ENCODE results near the gene RET. TPM values are rescaled to one million over a fixed set of nuclear protein-coding genes. Genes with fewer than 3 reads are reported as not detected.

Gene RET
- total RNA-seq, 3 donors from 2014 or later = 0.66 to 1.8 (median 0.96) TPM

DNA sequence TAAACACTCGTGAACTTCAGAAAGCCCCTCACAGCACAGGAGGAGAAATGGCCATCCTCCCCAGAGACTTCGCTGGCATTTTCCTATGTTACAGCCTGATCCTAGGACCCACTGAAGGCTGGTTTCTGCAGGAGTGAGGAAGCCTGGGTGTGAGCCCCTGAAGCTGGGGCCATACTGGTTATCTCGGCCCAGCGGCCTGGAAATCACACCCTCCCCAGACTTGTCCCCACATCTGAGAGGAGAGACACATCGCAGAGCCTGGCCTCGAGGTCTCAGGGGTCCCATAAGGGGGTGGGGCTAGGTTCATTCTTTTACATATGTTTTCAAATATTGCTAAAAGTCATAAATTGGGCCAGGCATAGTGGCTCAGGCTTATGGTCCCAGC, 17.5 kb upstream of the RET start:
- intact Hi-C loops (cut with DNase I; ENCODE audit: low total_unique reads) = no loop called here
- H3K27me3 ChIP-seq = peaks cover 0 to 9% of the 10 kb centered on the region in 2 donors
- TF ChIP-seq, protein P1, sequence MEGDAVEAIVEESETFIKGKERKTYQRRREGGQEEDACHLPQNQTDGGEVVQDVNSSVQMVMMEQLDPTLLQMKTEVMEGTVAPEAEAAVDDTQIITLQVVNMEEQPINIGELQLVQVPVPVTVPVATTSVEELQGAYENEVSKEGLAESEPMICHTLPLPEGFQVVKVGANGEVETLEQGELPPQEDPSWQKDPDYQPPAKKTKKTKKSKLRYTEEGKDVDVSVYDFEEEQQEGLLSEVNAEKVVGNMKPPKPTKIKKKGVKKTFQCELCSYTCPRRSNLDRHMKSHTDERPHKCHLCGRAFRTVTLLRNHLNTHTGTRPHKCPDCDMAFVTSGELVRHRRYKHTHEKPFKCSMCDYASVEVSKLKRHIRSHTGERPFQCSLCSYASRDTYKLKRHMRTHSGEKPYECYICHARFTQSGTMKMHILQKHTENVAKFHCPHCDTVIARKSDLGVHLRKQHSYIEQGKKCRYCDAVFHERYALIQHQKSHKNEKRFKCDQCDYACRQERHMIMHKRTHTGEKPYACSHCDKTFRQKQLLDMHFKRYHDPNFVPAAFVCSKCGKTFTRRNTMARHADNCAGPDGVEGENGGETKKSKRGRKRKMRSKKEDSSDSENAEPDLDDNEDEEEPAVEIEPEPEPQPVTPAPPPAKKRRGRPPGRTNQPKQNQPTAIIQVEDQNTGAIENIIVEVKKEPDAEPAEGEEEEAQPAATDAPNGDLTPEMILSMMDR (IDR thresholded peaks at IDR 0.05) = no peak
- TF ChIP-seq POLR2AphosphoS5 (IDR thresholded peaks at IDR 0.05) (no peak), POLR2A (IDR thresholded peaks at IDR 0.05) (no peak)
- H3K4me3 ChIP-seq = no peak overlapping the region
- no peaks in the 10 kb centered on the region for H3K36me3 ChIP-seq
- DNase-seq (ENCODE audit: low spot score in 2 of 2) = no peak
- H3K4me1 ChIP-seq = no peaks in the 10 kb centered on the region
- H3K9me3 ChIP-seq = no peaks in the 10 kb centered on the region
- no peak overlapping the region for H3K27ac ChIP-seq

DNA sequence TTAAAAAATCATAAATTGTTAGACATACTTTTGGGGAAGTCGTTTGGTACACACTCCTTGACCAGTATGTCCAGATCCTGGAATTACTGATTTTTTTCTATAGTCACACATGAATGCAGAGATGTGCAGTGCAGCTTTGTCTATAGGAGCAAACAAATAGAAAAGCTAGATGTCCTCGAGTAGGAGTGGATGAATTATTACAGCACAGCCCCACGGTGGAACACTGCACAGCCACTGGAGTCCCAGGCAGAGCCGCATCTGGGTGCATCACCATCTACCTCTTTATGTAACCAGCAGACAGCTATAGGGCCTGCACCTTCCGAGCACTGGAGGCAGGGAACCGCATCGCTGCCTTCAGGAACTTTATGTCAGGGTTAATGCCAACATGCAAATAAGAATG, 17.0 kb upstream of the RET start:
- H3K36me3 ChIP-seq = no peaks in the 10 kb centered on the region
- H3K27me3 ChIP-seq = peaks cover 0 to 9% of the 10 kb centered on the region in 2 donors
- TF ChIP-seq, protein P1 (IDR thresholded peaks at IDR 0.05) = no peak
- TF ChIP-seq POLR2A (IDR thresholded peaks at IDR 0.05) (no peak), POLR2AphosphoS5 (IDR thresholded peaks at IDR 0.05) (no peak)
- no peak for DNase-seq (ENCODE audit: low spot score in 2 of 2)
- H3K4me3 ChIP-seq = no peak overlapping the region
- intact Hi-C loops (cut with DNase I; ENCODE audit: low total_unique reads) = no loop called here
- no peak overlapping the region for H3K27ac ChIP-seq
- no peaks in the 10 kb centered on the region for H3K9me3 ChIP-seq
- no peaks in the 10 kb centered on the region for H3K4me1 ChIP-seq

DNA sequence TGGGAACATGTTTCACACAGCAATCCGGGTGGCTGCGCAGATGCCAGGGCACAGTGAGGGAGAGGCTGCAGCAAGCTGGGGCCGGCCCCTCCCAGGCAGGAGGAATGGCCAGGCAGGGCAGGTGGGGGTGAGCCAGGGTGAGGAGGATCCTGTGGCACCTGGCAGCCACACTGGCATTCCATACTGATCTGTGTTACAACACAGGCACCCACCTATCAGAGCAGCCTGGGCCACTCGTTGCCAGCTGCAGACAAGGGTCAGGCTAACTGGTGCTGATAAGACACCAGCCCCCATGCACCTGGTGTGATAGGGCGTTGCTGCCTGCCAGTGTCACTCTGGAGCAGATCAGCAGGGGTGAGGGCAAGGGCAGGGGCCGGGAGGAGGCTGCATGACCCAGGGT, 16.6 kb upstream of the RET start:
- no peak overlapping the region for H3K4me3 ChIP-seq
- intact Hi-C loops (cut with DNase I; ENCODE audit: low total_unique reads) = no loop called here
- TF ChIP-seq, protein P1 (IDR thresholded peaks at IDR 0.05) = no peak
- no peaks in the 10 kb centered on the region for H3K4me1 ChIP-seq
- H3K27ac ChIP-seq = no peak overlapping the region
- peaks cover 0 to 9% of the 10 kb centered on the region in 2 donors for H3K27me3 ChIP-seq
- H3K9me3 ChIP-seq = no peaks in the 10 kb centered on the region
- no peak for DNase-seq (ENCODE audit: low spot score in 2 of 2)
- H3K36me3 ChIP-seq = no peaks in the 10 kb centered on the region

DNA sequence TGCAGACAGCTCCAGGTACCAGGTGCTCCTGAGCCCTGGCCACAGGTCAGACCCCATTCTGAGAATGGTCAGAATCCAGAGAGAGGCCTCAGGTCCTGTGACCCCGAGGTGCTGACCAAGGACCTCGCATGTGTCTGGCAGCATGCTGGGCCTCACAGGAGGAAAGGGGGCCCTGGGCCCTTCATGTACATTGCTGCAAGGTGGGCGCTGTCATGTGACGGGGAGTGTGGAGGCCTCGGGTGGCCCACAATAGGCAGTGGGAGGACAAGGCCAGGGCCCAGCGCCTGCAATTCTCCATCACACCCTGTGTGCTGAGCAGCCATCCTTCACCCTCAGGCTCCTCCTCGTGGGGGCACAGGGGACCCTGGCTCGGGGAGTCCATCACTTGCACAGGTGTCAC, 15.5 kb upstream of the RET start:
- DNase-seq (ENCODE audit: low spot score in 2 of 2) = no peak
- intact Hi-C loops (cut with DNase I; ENCODE audit: low total_unique reads) = no loop called here
- H3K4me1 ChIP-seq = no peaks in the 10 kb centered on the region
- no peak overlapping the region for H3K27ac ChIP-seq
- H3K4me3 ChIP-seq = no peak overlapping the region
- TF ChIP-seq POLR2A (IDR thresholded peaks at IDR 0.05) (no peak), POLR2AphosphoS5 (IDR thresholded peaks at IDR 0.05) (no peak)
- TF ChIP-seq, protein P1 (IDR thresholded peaks at IDR 0.05) = no peak
- H3K36me3 ChIP-seq = no peaks in the 10 kb centered on the region
- H3K9me3 ChIP-seq = no peaks in the 10 kb centered on the region
- H3K27me3 ChIP-seq = peaks cover 0 to 9% of the 10 kb centered on the region in 2 donors

GRCh38 chr10:43061760-43062159, 15.1 kb upstream of the RET start:
- Histone ChIP-seq H3K4me1 (no peaks in the 10 kb centered on the region), H3K36me3 (no peaks in the 10 kb centered on the region), H3K9me3 (no peaks in the 10 kb centered on the region), H3K4me3 (no peak overlapping the region), H3K27me3 (peaks cover 0 to 9% of the 10 kb centered on the region in 2 donors), H3K27ac (no peak overlapping the region)
- TF ChIP-seq, protein P1 (IDR thresholded peaks at IDR 0.05) = no peak
- no peak for TF ChIP-seq POLR2AphosphoS5 (IDR thresholded peaks at IDR 0.05)
- TF ChIP-seq POLR2A (IDR thresholded peaks at IDR 0.05) = no peak
- no peak for DNase-seq (ENCODE audit: low spot score in 2 of 2)
- intact Hi-C loops (cut with DNase I; ENCODE audit: low total_unique reads) = no loop called here
